H1 (cell line): ENCODE data around the gene UCN3. TPM values are rescaled to one million over a fixed set of nuclear protein-coding genes. Genes with fewer than 3 reads are reported as not detected.

Experiments used
- CTCF ChIA-PET: fragments of 300-600 bp; sonication (Branson Sonifier 250); formaldehyde crosslinking; loops from one replicate; lab custom pipeline; 2021; ENCODE audit not compliant: partially characterized antibody; lab: Charles Lee
- POLR2A ChIA-PET: fragments of 300-600 bp; sonication (Branson Sonifier 250); formaldehyde crosslinking; loops from one replicate; lab custom pipeline; 2021; ENCODE audit warnings: inconsistent platforms; ENCODE audit not compliant: partially characterized antibody; lab: Charles Lee
- DNase-seq, 2 experiments: peaks; one replicate each; pipeline versions ENCODE4 v3.0.0 to v3.0.0-alpha.2; 2010 to 2022; ENCODE audit warnings: low spot score in 2 of 2, low read depth in 1 of 2, mixed read lengths in 1 of 2
- FAIRE-seq: peaks from 2 replicates; lab custom pipeline; 2011; peaks lifted over from hg19 to GRCh38; lab: Jason Lieb, UNC
- H2AFZ ChIP-seq: 2 replicates; pipeline ENCODE4 v1.8.1; 2012; ENCODE audit warnings: low read length, inconsistent platforms
- H2AK5ac ChIP-seq: 2 replicates; pipeline ENCODE4 v1.6.1; 2013; ENCODE audit warnings: low read depth, low read length
- H2BK120ac ChIP-seq: replicated peaks from 2 replicates; pipeline ENCODE3; 2013; ENCODE audit warnings: low read depth, low read length, inconsistent platforms
- H2BK12ac ChIP-seq: 2 replicates; pipeline ENCODE4 v1.6.1; 2013; ENCODE audit warnings: low read depth, low read length
- H2BK15ac ChIP-seq: 2 replicates; pipeline ENCODE4 v1.6.1; 2013; ENCODE audit warnings: low read length
- H2BK20ac ChIP-seq: 2 replicates; pipeline ENCODE4 v1.6.1; 2013; ENCODE audit warnings: low read length
- H2BK5ac ChIP-seq: 2 replicates; pipeline ENCODE4 v1.6.1; 2013; ENCODE audit warnings: low read depth, low read length
- H3K14ac ChIP-seq: 2 replicates; pipeline ENCODE4 v1.6.1; 2013; ENCODE audit warnings: inconsistent platforms; ENCODE audit not compliant: insufficient read length
- H3K18ac ChIP-seq: 2 replicates; pipeline ENCODE4 v1.6.1; 2013; ENCODE audit warnings: low read length; ENCODE audit errors: extremely low read depth
- H3K23ac ChIP-seq: 2 replicates; pipeline ENCODE4 v1.6.1; 2013; ENCODE audit warnings: inconsistent platforms; ENCODE audit not compliant: insufficient read length
- H3K23me2 ChIP-seq: 2 replicates; pipeline ENCODE4 v1.6.1; 2013; ENCODE audit warnings: low read depth, low read length
- H3K27ac ChIP-seq: 2 replicates; pipeline ENCODE4 v1.6.1; 2011; ENCODE audit warnings: low read depth, low read length, inconsistent platforms
- H3K27me3 ChIP-seq, 4 experiments: replicated peaks in 1 of 4; 1 replicate in 1 of 4; 2 replicates in 3 of 4; pipeline versions ENCODE4 v1.6.1 to v1.8.1; 2011 to 2013; ENCODE audit warnings: low read length in 3 of 4, mild to moderate bottlenecking in 3 of 4, inconsistent platforms in 2 of 4, mixed read lengths in 2 of 4, moderate library complexity in 1 of 4; ENCODE audit not compliant: control insufficient read depth in 3 of 4, insufficient read depth in 3 of 4; ENCODE audit errors: extremely low read depth in 1 of 4
- H3K36me3 ChIP-seq, 4 experiments: 2 replicates each; pipeline versions ENCODE4 v1.6.1 to v1.8.1; 2011 to 2013; ENCODE audit warnings: mild to moderate bottlenecking in 4 of 4, low read length in 3 of 4, moderate library complexity in 2 of 4, control low read depth in 1 of 4, inconsistent platforms in 1 of 4; ENCODE audit not compliant: insufficient read depth in 4 of 4, control insufficient read depth in 2 of 4
- H3K4ac ChIP-seq: replicated peaks from 2 replicates; pipeline ENCODE3; 2013; ENCODE audit warnings: low read length, low read depth, mixed read lengths, inconsistent platforms; ENCODE audit not compliant: insufficient read length
- H3K4me1 ChIP-seq, 4 experiments: replicated peaks in 1 of 4; 1 replicate in 1 of 4; 2 replicates in 3 of 4; pipeline versions ENCODE4 v1.6.1 to v1.8.1; 2011 to 2013; ENCODE audit warnings: low read length in 3 of 4, inconsistent platforms in 2 of 4, mixed read lengths in 1 of 4; ENCODE audit not compliant: insufficient read depth in 4 of 4, control insufficient read depth in 3 of 4
- H3K4me2 ChIP-seq, 2 experiments: 2 replicates each; pipeline versions ENCODE4 v1.6.1 to v1.8.1; 2011 to 2013; ENCODE audit warnings: low read depth in 2 of 2, low read length in 2 of 2, control low read depth in 1 of 2, inconsistent platforms in 1 of 2, mild to moderate bottlenecking in 1 of 2; ENCODE audit not compliant: insufficient read depth in 1 of 2
- H3K4me3 ChIP-seq, 4 experiments: fragments of 200-600, 300-600 bp in 1 of 4; sonication (generic), shearing (Covaris generic), sonication (Bioruptor Twin) in 1 of 4; 2 replicates each; pipeline versions ENCODE4 v1.5.1 to v1.8.1; 2011 to 2016; ENCODE audit warnings: low read length in 4 of 4, low read depth in 3 of 4, control low read depth in 2 of 4, inconsistent platforms in 2 of 4, mild to moderate bottlenecking in 2 of 4, mixed read lengths in 1 of 4, moderate library complexity in 1 of 4; ENCODE audit not compliant: insufficient read depth in 2 of 4; ENCODE audit errors: extremely low read depth in 1 of 4
- H3K56ac ChIP-seq: replicated peaks from 2 replicates; pipeline ENCODE3; 2013; ENCODE audit warnings: low read depth, mild to moderate bottlenecking, mixed read lengths, low read length, inconsistent platforms; ENCODE audit not compliant: insufficient read length
- H3K79me1 ChIP-seq: 2 replicates; pipeline ENCODE4 v1.6.1; 2013; ENCODE audit warnings: low read depth, low read length, control low read depth
- H3K79me2 ChIP-seq, 2 experiments: 2 replicates each; pipeline versions ENCODE4 v1.6.1 to v1.8.1; 2012 to 2013; ENCODE audit warnings: low read length in 2 of 2, mild to moderate bottlenecking in 2 of 2, inconsistent platforms in 1 of 2; ENCODE audit not compliant: insufficient read depth in 2 of 2, control insufficient read depth in 1 of 2
- H3K9ac ChIP-seq, 4 experiments: replicated peaks in 1 of 4; 1 replicate in 1 of 4; 2 replicates in 3 of 4; pipeline versions ENCODE4 v1.6.1 to v1.8.1; 2011 to 2013; ENCODE audit warnings: low read depth in 3 of 4, low read length in 3 of 4, control low read depth in 2 of 4, mild to moderate bottlenecking in 2 of 4, moderate library complexity in 2 of 4, inconsistent platforms in 1 of 4; ENCODE audit errors: extremely low read depth in 1 of 4
- H3K9me3 ChIP-seq, 2 experiments: 2 replicates each; pipeline versions ENCODE4 v1.6.1 to v1.8.1; 2012 to 2013; ENCODE audit warnings: mild to moderate bottlenecking in 2 of 2, moderate library complexity in 2 of 2, control low read depth in 1 of 2, inconsistent platforms in 1 of 2, low read depth in 1 of 2, low read length in 1 of 2, mixed read lengths in 1 of 2; ENCODE audit not compliant: insufficient read depth in 2 of 2
- H4K20me1 ChIP-seq, 2 experiments: replicated peaks in 1 of 2; 2 replicates each; pipeline versions ENCODE3 to v1.8.1; 2011 to 2013; ENCODE audit warnings: inconsistent platforms in 2 of 2, low read length in 2 of 2, mild to moderate bottlenecking in 1 of 2; ENCODE audit not compliant: insufficient read depth in 2 of 2, control insufficient read depth in 1 of 2
- H4K5ac ChIP-seq: 2 replicates; pipeline ENCODE4 v1.6.1; 2013; ENCODE audit warnings: low read length, low read depth, mixed read lengths, inconsistent platforms; ENCODE audit not compliant: insufficient read length
- H4K8ac ChIP-seq: 2 replicates; pipeline ENCODE4 v1.8.0; 2013; ENCODE audit warnings: mild to moderate bottlenecking, moderate library complexity, low read length, inconsistent platforms; ENCODE audit not compliant: insufficient read depth; ENCODE audit errors: extremely low read depth
- H4K91ac ChIP-seq: replicated peaks from 2 replicates; pipeline ENCODE3; 2013; ENCODE audit warnings: low read length, mixed read lengths, inconsistent platforms; ENCODE audit not compliant: insufficient read length
- ASH2L ChIP-seq: fragments of 200-600, 300-600 bp; sonication (generic); IDR thresholded peaks from one replicate; pipeline ENCODE4 v1.7.1; 2017; ENCODE audit warnings: low read length
- BCL11A ChIP-seq, 2 experiments: IDR thresholded peaks; one replicate each; pipeline ENCODE4 v1.6.1; 2011; ENCODE audit warnings: low read depth in 2 of 2, low read length in 2 of 2, mild to moderate bottlenecking in 2 of 2
- CBX5 ChIP-seq: fragments of 300-800, 300-1000 bp; sonication (generic); IDR thresholded peaks from 2 replicates; pipeline ENCODE4 v1.7.1; 2016; ENCODE audit warnings: antibody characterized with exemption, low read length, low read depth
- CBX8 ChIP-seq: fragments of 300-800, 300-1000 bp; sonication (generic); IDR thresholded peaks from 2 replicates; pipeline ENCODE4 v1.7.1; 2016; ENCODE audit warnings: low read depth, low read length, borderline replicate concordance
- EZH2 ChIP-seq: fragments of 200-600 bp; sonication (generic); IDR thresholded peaks from 2 replicates; pipeline ENCODE4 v1.7.1; 2012; ENCODE audit warnings: low read depth, mild to moderate bottlenecking, moderate library complexity, low read length, inconsistent platforms; ENCODE audit not compliant: severe bottlenecking
- KDM1A ChIP-seq: fragments of 200-600, 300-600 bp; sonication (generic); IDR thresholded peaks from 2 replicates; pipeline ENCODE4 v1.7.1; 2016; ENCODE audit warnings: mild to moderate bottlenecking, low read length, borderline replicate concordance
- PHF8 ChIP-seq: fragments of 200-600 bp; sonication (generic); conservative IDR thresholded peaks from 2 replicates; pipeline ENCODE4 v1.7.1; 2012; ENCODE audit warnings: low read depth, mild to moderate bottlenecking, inconsistent platforms, low read length, moderate library complexity
- RAD21 ChIP-seq, 2 experiments: IDR thresholded peaks in 1 of 2; conservative IDR thresholded peaks in 1 of 2; 2 replicates each; pipeline ENCODE4 v1.6.1; 2011; ENCODE audit warnings: low read depth in 2 of 2, low read length in 2 of 2, improper control_type of control experiment in 1 of 2, inconsistent platforms in 1 of 2, mild to moderate bottlenecking in 1 of 2, moderate library complexity in 1 of 2
- RXRA ChIP-seq: IDR thresholded peaks from 2 replicates; pipeline ENCODE4 v1.6.1; 2011; ENCODE audit warnings: low read depth, mild to moderate bottlenecking, low read length, moderate library complexity; ENCODE audit not compliant: insufficient read depth
- SAP30 ChIP-seq: fragments of 300-600 bp; sonication (generic); IDR thresholded peaks from 2 replicates; pipeline ENCODE4 v1.7.1; 2012; ENCODE audit warnings: low read length, moderate library complexity, mild to moderate bottlenecking, inconsistent platforms; ENCODE audit not compliant: insufficient read depth, insufficient replicate concordance
- SUZ12 ChIP-seq: fragments of 200-600 bp; sonication (generic); IDR thresholded peaks from 2 replicates; pipeline ENCODE4 v1.6.1; 2012; ENCODE audit warnings: mild to moderate bottlenecking, inconsistent platforms, low read length, moderate library complexity, mixed read lengths
- WGBS, 2 experiments: shearing (Covaris generic) in 1 of 2; methylation state at CpG; one replicate each; pipeline versions ENCODE4 v1.1.6 to v1.1.7; 2013 to 2015; ENCODE audit warnings: low lambda C conversion rate in 2 of 2, mixed read lengths in 2 of 2, inconsistent platforms in 1 of 2, low coverage in 1 of 2, missing lambda C conversion rate in 1 of 2; ENCODE audit not compliant: insufficient replicate concordance in 2 of 2, insufficient coverage in 1 of 2, insufficient read length in 1 of 2; ENCODE audit errors: extremely low coverage in 1 of 2, missing lambda C conversion rate in 1 of 2; 5-methylcytosine and 5-hydroxymethylcytosine counted together
- polyA plus RNA-seq, 7 experiments: library from polyadenylated mRNA; depleted of rRNA in 3 of 7; stranded (reverse) in 5 of 7; unstranded in 2 of 7; fragments of >200 nt in 5 of 7; fragments of 200-250 nt in 2 of 7; gene quantifications; 1 replicate in 5 of 7; 2 replicates in 1 of 7; 4 replicates in 1 of 7; pipeline versions ENCODE4 v1.2.1 to v1.2.3, GENCODE V29; 2011 to 2013; ENCODE audit warnings: missing spikeins in 2 of 7, mixed read lengths in 2 of 7
- total RNA-seq: library from RNA; stranded (reverse); fragmentation: NEBNext Ultra II Directional; extraction: Animal tissue kit (Norgen Biotek cat#: 25700); gene quantifications from 2 replicates; pipeline ENCODE4 v1.2.1, GENCODE V29; 2021
- TF ChIP-seq, protein P1 (sequence below): IDR thresholded peaks from 2 replicates; pipeline ENCODE4 v1.6.1; 2012; ENCODE audit warnings: inconsistent platforms

Gene UCN3
- total and polyA plus RNA-seq, 2 of the 8 experiments (the other 6 are each of a cell fraction or from before 2014, with no cell fraction given), result not detected

DNA sequence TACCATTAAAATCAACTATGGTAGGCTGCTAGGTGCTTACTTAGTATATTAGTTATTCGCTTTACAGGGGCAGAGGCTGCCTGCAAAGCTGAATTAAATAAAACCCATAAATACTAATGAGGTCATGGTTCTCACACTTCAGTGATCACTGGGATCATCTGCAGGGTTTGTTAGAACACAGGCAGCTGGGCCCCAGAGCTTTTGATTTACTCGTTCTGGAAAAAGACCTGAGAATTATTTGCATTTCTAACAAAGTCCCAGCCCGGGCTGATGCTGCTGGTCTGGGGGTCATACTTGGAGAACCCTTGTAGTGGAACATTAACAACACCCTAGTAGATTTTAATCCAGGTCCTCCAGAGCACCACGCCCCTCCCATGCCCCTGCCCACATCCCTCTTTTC lies 8.5 kb downstream of the UCN3 start:
- Histone ChIP-seq H4K91ac (no peak overlapping the region), H2BK120ac (no peak overlapping the region), H3K18ac (no peak overlapping the region), H2AFZ (no peak overlapping the region), H3K4me2 (no peak overlapping the region), H3K27me3 (no peaks in the 10 kb centered on the region), H4K8ac (no peak overlapping the region), H3K79me1 (no peaks in the 10 kb centered on the region), H4K20me1 (peaks cover 0 to 3% of the 10 kb centered on the region in 2 experiments), H3K4me3 (no peak overlapping the region), H3K9me3 (peaks cover 2 to 12% of the 10 kb centered on the region in 2 experiments; a peak in 3 of 4 replicates), H3K27ac (no peak overlapping the region), H3K23ac (no peak overlapping the region), H3K4me1 (no peaks in the 10 kb centered on the region; a peak in 1 of 7 replicates), H2AK5ac (no peak overlapping the region), H2BK15ac (no peak overlapping the region), H3K14ac (no peak overlapping the region), H3K79me2 (no peaks in the 10 kb centered on the region), H3K23me2 (peaks cover 15% of the 10 kb centered on the region), H3K9ac (no peak overlapping the region), H2BK12ac (no peak overlapping the region), H2BK5ac (no peak overlapping the region), H2BK20ac (no peak overlapping the region), H4K5ac (no peak overlapping the region), H3K4ac (no peak overlapping the region), H3K36me3 (no peaks in the 10 kb centered on the region; a peak in 1 of 8 replicates), H3K56ac (no peak overlapping the region)
- CTCF ChIA-PET, result interaction anchor here (0.6 to 1.6 kb wide), 4 partner anchors 10 to 523 kb away, joined by 3 to 5 read pairs (median 3); no protein-coding TSS in a partner anchor
- no peak for DNase-seq
- POLR2A ChIA-PET, result no interaction called here
- no peak for FAIRE-seq
- 88% methylated on average over 4 of the region's 4 CpGs; no CpG with 5 or more reads in 1 of the 2 experiments for WGBS, 2 experiments
- TF ChIP-seq, protein P1, sequence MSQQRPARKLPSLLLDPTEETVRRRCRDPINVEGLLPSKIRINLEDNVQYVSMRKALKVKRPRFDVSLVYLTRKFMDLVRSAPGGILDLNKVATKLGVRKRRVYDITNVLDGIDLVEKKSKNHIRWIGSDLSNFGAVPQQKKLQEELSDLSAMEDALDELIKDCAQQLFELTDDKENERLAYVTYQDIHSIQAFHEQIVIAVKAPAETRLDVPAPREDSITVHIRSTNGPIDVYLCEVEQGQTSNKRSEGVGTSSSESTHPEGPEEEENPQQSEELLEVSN, result no peak
- TF ChIP-seq EZH2 (no peak), RXRA (no peak), ASH2L (no peak), CBX5 (no peak), CBX8 (no peak), SAP30 (no peak), KDM1A (no peak), SUZ12 (no peak), BCL11A (IDR thresholded peaks at IDR 0.05; ENCODE audit: low read depth in 2 of 2, low read length in 2 of 2) (no peak), PHF8 (no peak), RAD21 (IDR thresholded peaks at IDR 0.05 in 1 of 2, conservative IDR thresholded peaks at IDR 0.05 in 1 of 2; ENCODE audit: low read depth in 2 of 2, low read length in 2 of 2) (no peak)
